Lung (tissue), 12 donors: Measurements from ENCODE around the gene HTR3B. TPM values are rescaled to one million over a fixed set of nuclear protein-coding genes. Genes with fewer than 3 reads are reported as not detected.

ENCODE experiments used
- ATAC-seq: fragments of 200-7000 bp; cut with Tn5 transposase; one replicate; pipeline ENCODE4 v1.9.1; 2020; ENCODE audit warnings: moderate number of reproducible peaks; ENCODE audit not compliant: insufficient read depth, low FRiP score
- DNase-seq, 3 donors: peaks; one replicate each; pipeline ENCODE4 v3.0.0-alpha.2; 2013 to 2017
- H3K27ac ChIP-seq, 2 donors: one replicate each; pipeline ENCODE4 v1.5.1; 2013; ENCODE audit warnings: mild to moderate bottlenecking in 2 of 2, moderate library complexity in 2 of 2, control low read depth in 1 of 2, inconsistent platforms in 1 of 2, low read depth in 1 of 2, low read length in 1 of 2
- H3K27me3 ChIP-seq, 3 donors: one replicate each; pipeline ENCODE4 v1.5.1; 2013; ENCODE audit warnings: low read length in 2 of 3; ENCODE audit not compliant: control insufficient read depth in 3 of 3, insufficient read depth in 3 of 3
- H3K36me3 ChIP-seq, 4 donors: one replicate each; pipeline ENCODE4 v1.5.1; 2013; ENCODE audit warnings: low read length in 4 of 4, mild to moderate bottlenecking in 1 of 4, moderate library complexity in 1 of 4; ENCODE audit not compliant: control insufficient read depth in 4 of 4, insufficient read depth in 4 of 4
- H3K4me1 ChIP-seq, 5 donors: one replicate each; pipeline ENCODE4 v1.5.1; 2013; ENCODE audit warnings: low read length in 5 of 5, mild to moderate bottlenecking in 2 of 5, moderate library complexity in 1 of 5; ENCODE audit not compliant: control insufficient read depth in 5 of 5, insufficient read depth in 5 of 5
- H3K4me3 ChIP-seq: one replicate; pipeline ENCODE4 v1.5.1; 2013; ENCODE audit warnings: mild to moderate bottlenecking, control low read depth, moderate library complexity
- H3K9ac ChIP-seq, 2 donors: one replicate each; pipeline ENCODE4 v1.5.1; 2013; ENCODE audit warnings: low read length in 2 of 2, control low read depth in 1 of 2; ENCODE audit not compliant: insufficient read depth in 1 of 2
- H3K9me3 ChIP-seq, 4 donors: one replicate each; pipeline ENCODE4 v1.5.1; 2013; ENCODE audit warnings: low read length in 3 of 4, mild to moderate bottlenecking in 1 of 4, moderate library complexity in 1 of 4; ENCODE audit not compliant: control insufficient read depth in 4 of 4, insufficient read depth in 3 of 4
- WGBS, 2 donors: extraction: QIAGEN DNeasy Blood & Tissue Kit; methylation state at CpG; one replicate each; pipeline ENCODE4 v1.1.7; 2013; 5-methylcytosine and 5-hydroxymethylcytosine counted together
- polyA plus RNA-seq, 2 donors: library from polyadenylated mRNA; stranded (reverse); fragments of 200-250 nt; gene quantifications; one replicate each; pipeline ENCODE4 v1.2.1, GENCODE V29; 2013
- total RNA-seq, 2 donors: library from RNA; depleted of rRNA in 1 of 2; stranded (reverse); fragments of >200 nt in 1 of 2; gene quantifications; one replicate each; pipeline ENCODE4 v1.2.1, GENCODE V29; 2014 to 2021
- TF ChIP-seq, protein P1 (sequence below): IDR thresholded peaks from 2 replicates; pipeline ENCODE4 v1.5.1; 2012; ENCODE audit warnings: mild to moderate bottlenecking; ENCODE audit errors: control extremely low read depth, extremely low read depth
- donor health status: control.
- donor health status: control.
- donor health status: Bipolar disorder and iron deficiency.
- donor health status: healthy.
- donor health status: DM: yes; HTN: yes; CAD: no.

Gene HTR3B
- total and polyA plus RNA-seq, 4 donors = 0.03 TPM; not detected in 3

DNA sequence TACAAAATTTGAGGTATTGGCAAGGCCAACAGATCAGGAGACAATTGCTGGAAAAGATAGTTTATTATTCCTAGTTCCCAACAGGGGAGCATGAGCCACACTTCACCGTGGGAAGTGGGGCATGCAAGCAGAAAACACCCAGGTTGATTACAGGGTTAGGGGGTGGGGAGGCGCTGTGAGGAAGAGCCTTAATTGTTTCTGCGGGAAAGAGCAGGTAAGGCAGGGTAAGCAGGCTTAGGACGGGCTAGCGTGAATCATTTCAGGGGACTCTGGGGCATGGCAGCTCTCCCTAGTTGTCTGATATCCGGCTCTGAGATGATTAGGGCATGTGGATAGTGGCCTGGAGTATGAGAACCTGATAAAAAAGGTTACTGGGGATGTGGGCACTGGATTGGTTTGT, 49.6 kb downstream of the HTR3B start:
- DNase-seq = no peak
- Histone ChIP-seq H3K36me3 (no peaks in the 10 kb centered on the region), H3K4me1 (no peaks in the 10 kb centered on the region), H3K4me3 (no peak overlapping the region), H3K27ac (no peak overlapping the region), H3K27me3 (peaks cover 0 to 17% (median 4%) of the 10 kb centered on the region in 3 donors), H3K9ac (no peak overlapping the region), H3K9me3 (peaks cover 0 to 6% (median 0%) of the 10 kb centered on the region in 4 donors)
- 54 to 72% methylated on average over 6 of the region's 6 CpGs for WGBS, 2 donors
- TF ChIP-seq, protein P1, sequence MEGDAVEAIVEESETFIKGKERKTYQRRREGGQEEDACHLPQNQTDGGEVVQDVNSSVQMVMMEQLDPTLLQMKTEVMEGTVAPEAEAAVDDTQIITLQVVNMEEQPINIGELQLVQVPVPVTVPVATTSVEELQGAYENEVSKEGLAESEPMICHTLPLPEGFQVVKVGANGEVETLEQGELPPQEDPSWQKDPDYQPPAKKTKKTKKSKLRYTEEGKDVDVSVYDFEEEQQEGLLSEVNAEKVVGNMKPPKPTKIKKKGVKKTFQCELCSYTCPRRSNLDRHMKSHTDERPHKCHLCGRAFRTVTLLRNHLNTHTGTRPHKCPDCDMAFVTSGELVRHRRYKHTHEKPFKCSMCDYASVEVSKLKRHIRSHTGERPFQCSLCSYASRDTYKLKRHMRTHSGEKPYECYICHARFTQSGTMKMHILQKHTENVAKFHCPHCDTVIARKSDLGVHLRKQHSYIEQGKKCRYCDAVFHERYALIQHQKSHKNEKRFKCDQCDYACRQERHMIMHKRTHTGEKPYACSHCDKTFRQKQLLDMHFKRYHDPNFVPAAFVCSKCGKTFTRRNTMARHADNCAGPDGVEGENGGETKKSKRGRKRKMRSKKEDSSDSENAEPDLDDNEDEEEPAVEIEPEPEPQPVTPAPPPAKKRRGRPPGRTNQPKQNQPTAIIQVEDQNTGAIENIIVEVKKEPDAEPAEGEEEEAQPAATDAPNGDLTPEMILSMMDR = no peak
- no peak for ATAC-seq

DNA sequence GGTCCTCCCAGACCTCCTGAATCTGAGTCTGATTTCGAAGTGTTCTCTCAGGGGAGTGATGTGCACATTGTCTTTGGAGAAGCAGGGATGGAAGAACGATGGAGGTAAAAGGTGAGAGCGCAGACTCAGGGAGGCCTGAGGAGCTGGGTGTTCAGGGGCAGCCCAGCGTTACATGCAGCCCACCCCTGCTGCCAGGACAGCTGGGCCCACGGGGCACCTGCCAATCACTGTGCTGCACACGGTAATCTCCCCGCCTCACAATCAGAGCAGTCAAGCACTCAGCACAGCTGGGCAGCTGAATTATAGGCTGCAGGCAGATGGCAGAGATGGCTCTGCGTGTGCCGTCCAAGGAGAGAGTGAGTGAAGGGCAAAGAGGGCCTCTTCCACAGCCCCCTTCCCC, 52.4 kb downstream of the HTR3B start:
- no peak for DNase-seq

DNA sequence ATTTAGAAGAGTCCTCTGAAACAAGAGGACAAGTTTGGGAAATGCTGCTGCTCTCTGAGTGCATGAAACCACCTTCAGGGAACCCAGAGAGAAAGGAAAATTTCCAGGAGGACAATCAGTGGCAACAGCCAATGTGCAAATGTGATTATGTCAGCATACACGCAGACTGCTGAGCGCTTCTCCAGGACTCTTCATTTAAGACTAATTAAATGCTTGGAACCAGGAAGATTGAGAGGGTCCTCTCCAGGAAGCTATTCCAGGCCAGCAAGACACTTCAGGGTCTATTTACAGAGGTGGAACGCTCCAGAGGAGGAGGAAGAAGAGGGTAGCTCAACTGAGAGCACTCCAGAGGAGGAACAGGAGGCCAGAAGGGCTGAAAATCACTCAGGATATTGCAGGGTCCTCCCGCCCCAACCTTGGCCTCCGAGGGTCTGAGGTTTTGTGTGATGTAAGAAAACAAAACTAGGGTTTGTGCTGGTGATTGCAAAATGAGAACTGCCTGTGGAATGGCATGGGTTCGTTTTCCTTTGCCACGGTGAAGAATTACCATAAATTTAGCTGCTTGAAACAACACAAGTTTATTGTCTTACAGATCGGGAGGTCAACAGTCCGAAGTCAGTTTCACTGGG, 56.2 kb downstream of the HTR3B start:
- Histone ChIP-seq H3K27me3 (peaks cover 0 to 5% (median 3%) of the 10 kb centered on the region in 3 donors), H3K36me3 (no peaks in the 10 kb centered on the region), H3K4me3 (no peak overlapping the region), H3K4me1 (no peaks in the 10 kb centered on the region), H3K9ac (no peak overlapping the region), H3K27ac (no peak overlapping the region), H3K9me3 (peaks cover 0 to 5% (median 0%) of the 10 kb centered on the region in 4 donors)
- WGBS, 2 donors = 28 to 50% methylated on average over 9 of the region's 9 CpGs
- DNase-seq (no peak), ATAC-seq (no peak)
- TF ChIP-seq, protein P1 = no peak

More for the DNA sequence above, 52.4 kb downstream of the HTR3B start:
- ATAC-seq = no peak
- TF ChIP-seq, protein P1 = no peak
- 67 to 74% methylated on average over 9 of the region's 9 CpGs for WGBS, 2 donors
- Histone ChIP-seq H3K27me3 (peaks cover 0 to 10% (median 4%) of the 10 kb centered on the region in 3 donors), H3K36me3 (no peaks in the 10 kb centered on the region), H3K9me3 (peaks cover 0 to 4% (median 0%) of the 10 kb centered on the region in 4 donors), H3K9ac (no peak overlapping the region), H3K4me3 (no peak overlapping the region), H3K27ac (no peak overlapping the region), H3K4me1 (no peaks in the 10 kb centered on the region)
